Ascending aorta (tissue), 2 donors: Measurements from ENCODE around the gene RPTOR. TPM values are rescaled to one million over a fixed set of nuclear protein-coding genes. Genes with fewer than 3 reads are reported as not detected.

Source experiments
- DNase-seq, 2 donors: peaks; one replicate each; pipeline ENCODE4 v3.0.0-alpha.2; 2019; ENCODE audit warnings: low spot score in 2 of 2
- H3K27ac ChIP-seq, 2 donors: fragments of 200-600 bp; sonication (generic); one replicate each; pipeline ENCODE4 v1.5.1; 2016 to 2017; ENCODE audit warnings: mild to moderate bottlenecking in 1 of 2
- H3K27me3 ChIP-seq: fragments of 200-600 bp; sonication (generic); one replicate; pipeline ENCODE4 v1.5.1; 2017
- H3K36me3 ChIP-seq, 2 donors: fragments of 200-600 bp; sonication (generic); one replicate each; pipeline ENCODE4 v1.5.1; 2016
- H3K4me1 ChIP-seq, 2 donors: fragments of 200-600 bp; sonication (generic); one replicate each; pipeline ENCODE4 v1.5.1; 2016 to 2017; ENCODE audit warnings: mild to moderate bottlenecking in 1 of 2
- H3K4me3 ChIP-seq, 2 donors: fragments of 200-600 bp; sonication (generic); one replicate each; pipeline ENCODE4 v1.5.1; 2016 to 2017; ENCODE audit warnings: mild to moderate bottlenecking in 1 of 2
- H3K9me3 ChIP-seq, 2 donors: fragments of 200-600 bp; sonication (generic); one replicate each; pipeline ENCODE4 v1.5.1; 2016
- intact Hi-C: fragments of 100-400 bp; cut with DNase I; formaldehyde crosslinking; loops from one replicate; pipeline ENCODE4 v1.15.1; 2023
- total RNA-seq: library from RNA; depleted of rRNA; stranded (reverse); fragments of >200 nt; gene quantifications from one replicate; pipeline ENCODE4 v1.1.0, GENCODE V29; 2016
- TF ChIP-seq, protein P1 (sequence below), 3 experiments: fragments of 200-600 bp in 2 of 3; fragments of 450-650 bp in 1 of 3; sonication (generic) in 2 of 3; IDR thresholded peaks; one replicate each; pipeline ENCODE4 v1.5.1; 2016 to 2019; ENCODE audit warnings: antibody characterized with exemption in 3 of 3, mild to moderate bottlenecking in 1 of 3, moderate library complexity in 1 of 3

RPTOR gene
- total RNA-seq, 1 donor from 2014 or later = 36.1 TPM

DNA sequence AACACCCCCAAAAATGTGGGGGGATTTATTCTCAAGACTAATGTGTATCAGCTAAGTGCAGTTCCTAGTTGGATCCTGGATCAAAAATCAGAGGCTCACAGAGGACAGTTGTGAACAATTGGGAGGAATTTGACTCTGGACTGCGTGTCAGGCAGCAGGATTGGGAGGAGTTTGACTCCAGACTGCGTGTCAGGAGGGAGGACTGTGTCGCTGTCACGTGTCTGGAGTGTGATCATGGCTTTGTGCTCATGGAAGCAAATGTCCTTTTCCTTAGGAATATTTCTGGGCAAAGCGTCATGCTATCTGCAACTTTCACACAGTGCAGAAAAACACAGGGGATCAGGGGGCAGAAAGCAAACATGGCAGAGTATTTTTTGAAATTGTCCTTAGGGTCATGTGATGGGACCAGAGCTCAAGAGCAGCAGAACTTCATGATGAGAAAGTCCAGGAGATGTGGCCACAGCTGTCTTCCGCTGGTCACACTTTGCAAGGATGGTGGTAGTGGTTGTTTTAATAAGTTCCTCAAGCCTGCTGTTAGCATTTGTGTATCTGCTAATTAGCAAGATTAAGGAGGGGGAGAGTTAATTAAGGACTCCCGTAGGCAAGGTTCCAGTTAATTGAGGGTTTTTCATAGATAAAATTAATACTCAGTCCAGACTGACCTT, 325.0 kb downstream of the RPTOR start:
- TF ChIP-seq, protein P1, sequence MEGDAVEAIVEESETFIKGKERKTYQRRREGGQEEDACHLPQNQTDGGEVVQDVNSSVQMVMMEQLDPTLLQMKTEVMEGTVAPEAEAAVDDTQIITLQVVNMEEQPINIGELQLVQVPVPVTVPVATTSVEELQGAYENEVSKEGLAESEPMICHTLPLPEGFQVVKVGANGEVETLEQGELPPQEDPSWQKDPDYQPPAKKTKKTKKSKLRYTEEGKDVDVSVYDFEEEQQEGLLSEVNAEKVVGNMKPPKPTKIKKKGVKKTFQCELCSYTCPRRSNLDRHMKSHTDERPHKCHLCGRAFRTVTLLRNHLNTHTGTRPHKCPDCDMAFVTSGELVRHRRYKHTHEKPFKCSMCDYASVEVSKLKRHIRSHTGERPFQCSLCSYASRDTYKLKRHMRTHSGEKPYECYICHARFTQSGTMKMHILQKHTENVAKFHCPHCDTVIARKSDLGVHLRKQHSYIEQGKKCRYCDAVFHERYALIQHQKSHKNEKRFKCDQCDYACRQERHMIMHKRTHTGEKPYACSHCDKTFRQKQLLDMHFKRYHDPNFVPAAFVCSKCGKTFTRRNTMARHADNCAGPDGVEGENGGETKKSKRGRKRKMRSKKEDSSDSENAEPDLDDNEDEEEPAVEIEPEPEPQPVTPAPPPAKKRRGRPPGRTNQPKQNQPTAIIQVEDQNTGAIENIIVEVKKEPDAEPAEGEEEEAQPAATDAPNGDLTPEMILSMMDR (IDR thresholded peaks at IDR 0.05) = no peak
- Histone ChIP-seq H3K9me3 (no peaks in the 10 kb centered on the region), H3K36me3 (no peaks in the 10 kb centered on the region), H3K4me1 (no peaks in the 10 kb centered on the region), H3K4me3 (no peak overlapping the region), H3K27me3 (no peaks in the 10 kb centered on the region), H3K27ac (no peak overlapping the region)
- DNase-seq = no peak
- intact Hi-C loops = loop anchor here (5.0 to 10.0 kb wide), 2 partner anchors 113 to 445 kb away; no protein-coding TSS in a partner anchor

DNA sequence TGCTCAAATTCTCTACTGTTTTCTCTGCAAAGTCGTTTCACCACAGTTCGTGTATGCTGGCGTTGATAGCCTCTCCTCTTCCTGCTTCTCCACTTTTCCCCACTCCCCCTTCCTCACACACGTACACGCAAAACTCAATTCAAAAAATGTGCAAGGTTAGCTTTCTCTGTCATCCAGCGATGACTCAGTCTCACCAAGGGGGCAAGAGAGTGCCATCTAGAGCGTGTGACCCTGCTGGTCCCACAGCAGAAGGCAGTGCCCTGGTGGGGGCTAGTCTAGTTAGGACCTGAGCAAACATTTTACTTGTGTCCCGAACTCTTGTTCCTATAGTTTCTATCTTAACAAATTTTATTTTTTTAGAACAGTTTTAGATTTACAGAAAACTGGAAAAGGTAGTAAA, 325.8 kb downstream of the RPTOR start:
- TF ChIP-seq, protein P1 (IDR thresholded peaks at IDR 0.05) = no peak
- Histone ChIP-seq H3K4me3 (no peak overlapping the region), H3K9me3 (no peaks in the 10 kb centered on the region), H3K27me3 (no peaks in the 10 kb centered on the region), H3K36me3 (no peaks in the 10 kb centered on the region), H3K4me1 (no peaks in the 10 kb centered on the region), H3K27ac (no peak overlapping the region)
- intact Hi-C loops = no loop called here
- no peak for DNase-seq

DNA sequence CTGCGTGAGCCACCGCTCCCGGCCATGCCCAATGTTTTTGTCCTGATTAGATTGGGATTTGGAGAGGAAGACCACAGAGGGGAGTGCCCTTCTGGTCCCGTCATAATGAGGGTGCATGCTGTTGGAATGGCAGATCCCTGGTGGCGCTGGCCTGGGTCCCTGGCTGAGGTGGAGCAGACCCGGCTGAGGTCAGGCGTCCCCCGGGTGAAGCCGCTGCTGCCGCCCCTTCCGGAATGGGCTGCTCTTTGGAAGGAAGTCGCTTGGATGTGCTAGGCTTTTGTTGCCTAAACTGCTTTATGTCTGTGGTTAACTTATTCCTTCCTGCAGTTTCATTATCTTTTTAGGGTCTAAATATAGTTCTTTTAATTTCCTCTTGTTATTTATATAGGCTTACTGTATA, 326.7 kb downstream of the RPTOR start:
- TF ChIP-seq, protein P1 (IDR thresholded peaks at IDR 0.05) = no peak
- H3K4me1 ChIP-seq = no peaks in the 10 kb centered on the region
- H3K4me3 ChIP-seq = no peak overlapping the region
- DNase-seq = no peak
- no peaks in the 10 kb centered on the region for H3K9me3 ChIP-seq
- H3K27me3 ChIP-seq = no peaks in the 10 kb centered on the region
- H3K27ac ChIP-seq = no peak overlapping the region
- intact Hi-C loops = no loop called here
- H3K36me3 ChIP-seq = no peaks in the 10 kb centered on the region

DNA sequence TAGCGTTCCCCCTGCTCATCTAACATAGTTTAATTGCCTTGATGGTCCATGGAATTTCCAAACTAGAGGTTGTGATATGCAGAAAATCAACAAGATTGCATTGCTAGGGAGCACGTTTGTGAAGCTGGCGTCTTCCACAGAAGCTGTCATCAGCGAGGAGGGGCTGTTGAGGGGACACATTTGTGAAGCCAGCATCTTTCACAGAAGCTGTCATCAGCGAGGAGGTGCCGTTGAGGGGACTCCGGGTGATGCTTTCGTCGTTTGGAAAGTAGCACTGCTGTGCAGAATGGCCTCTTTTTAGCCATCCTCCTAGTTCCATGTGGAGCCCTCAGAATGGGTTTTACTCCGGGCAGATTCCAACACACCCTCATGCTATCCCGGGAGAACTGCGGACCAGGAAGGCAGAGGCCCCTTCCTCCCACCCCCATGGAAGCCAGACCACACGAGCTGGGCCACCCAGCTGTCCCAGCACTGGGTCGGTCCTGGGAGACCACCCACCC, 327.4 kb downstream of the RPTOR start:
- no peaks in the 10 kb centered on the region for H3K4me1 ChIP-seq
- no peak overlapping the region for H3K4me3 ChIP-seq
- DNase-seq = no peak
- no peaks in the 10 kb centered on the region for H3K36me3 ChIP-seq
- no peak overlapping the region for H3K27ac ChIP-seq
- intact Hi-C loops = no loop called here
- TF ChIP-seq, protein P1 (IDR thresholded peaks at IDR 0.05) = no peak
- H3K27me3 ChIP-seq = no peaks in the 10 kb centered on the region
- no peaks in the 10 kb centered on the region for H3K9me3 ChIP-seq

DNA sequence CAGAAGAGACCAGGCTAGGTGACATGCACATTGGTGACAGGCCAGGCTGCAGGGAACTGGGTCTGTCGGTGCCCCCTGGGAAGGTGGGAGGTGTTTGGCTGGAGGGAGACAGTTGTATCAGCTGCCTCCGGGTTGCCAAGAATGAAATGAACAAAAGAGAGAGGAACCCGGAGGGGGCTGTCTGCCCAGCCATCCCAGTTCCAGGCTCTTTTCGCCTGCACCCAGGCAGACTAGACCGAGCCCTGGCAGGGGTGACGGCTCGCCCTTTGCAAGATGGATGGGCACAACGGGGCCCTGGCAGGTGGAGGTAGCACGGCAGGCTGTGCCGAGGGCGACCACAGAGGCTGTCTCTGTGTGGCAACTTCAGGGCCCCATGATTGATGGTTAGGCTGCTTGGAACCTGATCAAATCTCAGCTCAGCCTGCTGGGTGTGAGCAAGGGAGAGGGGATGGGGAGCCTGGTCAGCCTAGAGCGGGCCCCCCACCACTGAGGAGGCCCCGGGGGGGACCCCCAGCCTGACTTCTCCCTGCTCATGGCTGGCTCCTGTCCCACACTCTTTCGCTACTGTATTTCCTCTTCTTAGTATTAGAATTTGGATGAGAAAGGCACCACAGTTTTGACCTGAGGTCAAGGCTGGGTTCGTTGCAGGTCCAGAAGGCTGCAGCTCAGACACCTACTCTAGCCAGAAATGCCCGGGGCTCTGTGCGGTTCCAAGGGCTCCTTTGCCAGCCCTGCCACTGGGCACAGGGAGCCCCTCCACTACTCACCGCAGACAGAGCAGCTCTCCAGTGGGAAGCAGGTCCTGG, 328.1 kb downstream of the RPTOR start:
- intact Hi-C loops = no loop called here
- H3K4me1 ChIP-seq = no peaks in the 10 kb centered on the region
- H3K4me3 ChIP-seq = no peak overlapping the region
- H3K9me3 ChIP-seq = no peaks in the 10 kb centered on the region
- H3K27me3 ChIP-seq = no peaks in the 10 kb centered on the region
- H3K36me3 ChIP-seq = no peaks in the 10 kb centered on the region
- no peak overlapping the region for H3K27ac ChIP-seq
- no peak for DNase-seq
- TF ChIP-seq, protein P1 (IDR thresholded peaks at IDR 0.05) = no peak
